GM21447 (cell line): ENCODE data around the gene DLK1.

Experiments used
- ATAC-seq: cut with Tn5 transposase; IDR thresholded peaks from one replicate; pipeline ENCODE4 v1.9.1; 2021; ENCODE audit not compliant: unreplicated experiment

Gene DLK1

GRCh38 chr14:100787659-100788058 is 61.0 kb downstream of the DLK1 start:
- no peak for ATAC-seq
